Right atrium auricular region (tissue), 2 donors: ENCODE data around the gene SESN2. TPM values are rescaled to one million over a fixed set of nuclear protein-coding genes. Genes with fewer than 3 reads are reported as not detected.

Experiments
- DNase-seq: peaks from one replicate; pipeline ENCODE4 v3.0.0-alpha.2; 2019; ENCODE audit warnings: low spot score
- H3K27ac ChIP-seq, 2 donors: fragments of 200-600 bp; sonication (generic); 1 replicate in 1 of 2; 2 replicates in 1 of 2; pipeline ENCODE4 v1.5.1; 2016 to 2019
- H3K27me3 ChIP-seq, 2 donors: fragments of 200-600 bp; sonication (generic); one replicate each; pipeline versions ENCODE4 v1.5.1 to v1.6.0; 2017 to 2019
- H3K36me3 ChIP-seq: fragments of 200-600 bp; sonication (generic); one replicate; pipeline ENCODE4 v1.5.1; 2016
- H3K4me1 ChIP-seq, 2 donors: fragments of 200-600 bp; sonication (generic); one replicate each; pipeline versions ENCODE4 v1.5.1 to v1.6.0; 2017 to 2019
- H3K4me3 ChIP-seq, 2 donors: fragments of 200-600 bp; sonication (generic); 1 replicate in 1 of 2; 2 replicates in 1 of 2; pipeline ENCODE4 v1.5.1; 2017 to 2019; ENCODE audit warnings: mild to moderate bottlenecking in 1 of 2, moderate library complexity in 1 of 2
- H3K9me3 ChIP-seq, 2 donors: fragments of 200-600 bp; sonication (generic); one replicate each; pipeline ENCODE4 v1.5.1; 2019
- total RNA-seq, 2 donors: library from RNA; depleted of rRNA; stranded (reverse); fragments of >200 nt; gene quantifications; one replicate each; pipeline ENCODE4 v1.1.0, GENCODE V29; 2016
- TF ChIP-seq, protein P1 (sequence below), 2 donors: fragments of 200-600 bp; sonication (generic); IDR thresholded peaks; one replicate each; pipeline ENCODE4 v1.5.1; 2019; ENCODE audit warnings: antibody characterized with exemption in 2 of 2

Gene SESN2
- total RNA-seq, 2 donors from 2014 or later = 4.1 to 8.9 TPM

GRCh38 chr1:28232558-28233263 lies 26.6 kb upstream of the SESN2 start, which contains the start of gene DNAJC8:
Gene DNAJC8 (minus strand): TSS chr1:28233029. CDS start chr1:28232998, 31 bp downstream.
- TF ChIP-seq, protein P1, sequence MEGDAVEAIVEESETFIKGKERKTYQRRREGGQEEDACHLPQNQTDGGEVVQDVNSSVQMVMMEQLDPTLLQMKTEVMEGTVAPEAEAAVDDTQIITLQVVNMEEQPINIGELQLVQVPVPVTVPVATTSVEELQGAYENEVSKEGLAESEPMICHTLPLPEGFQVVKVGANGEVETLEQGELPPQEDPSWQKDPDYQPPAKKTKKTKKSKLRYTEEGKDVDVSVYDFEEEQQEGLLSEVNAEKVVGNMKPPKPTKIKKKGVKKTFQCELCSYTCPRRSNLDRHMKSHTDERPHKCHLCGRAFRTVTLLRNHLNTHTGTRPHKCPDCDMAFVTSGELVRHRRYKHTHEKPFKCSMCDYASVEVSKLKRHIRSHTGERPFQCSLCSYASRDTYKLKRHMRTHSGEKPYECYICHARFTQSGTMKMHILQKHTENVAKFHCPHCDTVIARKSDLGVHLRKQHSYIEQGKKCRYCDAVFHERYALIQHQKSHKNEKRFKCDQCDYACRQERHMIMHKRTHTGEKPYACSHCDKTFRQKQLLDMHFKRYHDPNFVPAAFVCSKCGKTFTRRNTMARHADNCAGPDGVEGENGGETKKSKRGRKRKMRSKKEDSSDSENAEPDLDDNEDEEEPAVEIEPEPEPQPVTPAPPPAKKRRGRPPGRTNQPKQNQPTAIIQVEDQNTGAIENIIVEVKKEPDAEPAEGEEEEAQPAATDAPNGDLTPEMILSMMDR (IDR thresholded peaks at IDR 0.05) = no peak
- Histone ChIP-seq H3K4me3 (peak within 1 kb of the TSS; percentile 95 to 100), H3K36me3 (peaks cover 23% of the 10 kb centered on the region), H3K27ac (peak within 1 kb of the TSS; percentile 85 to 88), H3K4me1 (peaks cover 0 to 42% of the 10 kb centered on the region in 2 donors), H3K27me3 (no peaks in the 10 kb centered on the region), H3K9me3 (no peaks in the 10 kb centered on the region)
- peak; percentile 98 for DNase-seq

DNA sequence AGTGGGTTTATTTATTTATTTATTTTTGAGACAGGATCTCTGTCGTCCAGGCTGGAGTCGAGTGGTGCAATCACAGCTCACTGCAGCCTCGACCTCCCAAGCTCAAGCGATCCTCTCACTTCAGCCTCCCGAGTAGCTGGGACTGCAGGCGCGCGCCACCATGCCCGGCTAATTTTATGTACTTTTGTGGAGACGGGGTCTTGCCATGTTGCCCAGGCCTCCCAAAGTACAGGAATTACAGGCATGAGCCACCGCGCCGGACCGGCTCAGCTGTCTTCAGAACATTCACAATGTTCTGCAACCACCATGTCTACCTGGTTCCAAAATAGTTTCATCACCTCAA lies 26.1 kb upstream of the SESN2 start:
- peaks cover 0 to 46% of the 10 kb centered on the region in 2 donors for H3K4me1 ChIP-seq
- H3K36me3 ChIP-seq = peaks cover 17% of the 10 kb centered on the region
- TF ChIP-seq, protein P1 (IDR thresholded peaks at IDR 0.05) = no peak
- H3K4me3 ChIP-seq = peak overlapping the region; percentile 95 to 100
- peak overlapping the region; percentile 85 to 88 for H3K27ac ChIP-seq
- H3K9me3 ChIP-seq = no peaks in the 10 kb centered on the region
- no peak for DNase-seq
- no peaks in the 10 kb centered on the region for H3K27me3 ChIP-seq

DNA sequence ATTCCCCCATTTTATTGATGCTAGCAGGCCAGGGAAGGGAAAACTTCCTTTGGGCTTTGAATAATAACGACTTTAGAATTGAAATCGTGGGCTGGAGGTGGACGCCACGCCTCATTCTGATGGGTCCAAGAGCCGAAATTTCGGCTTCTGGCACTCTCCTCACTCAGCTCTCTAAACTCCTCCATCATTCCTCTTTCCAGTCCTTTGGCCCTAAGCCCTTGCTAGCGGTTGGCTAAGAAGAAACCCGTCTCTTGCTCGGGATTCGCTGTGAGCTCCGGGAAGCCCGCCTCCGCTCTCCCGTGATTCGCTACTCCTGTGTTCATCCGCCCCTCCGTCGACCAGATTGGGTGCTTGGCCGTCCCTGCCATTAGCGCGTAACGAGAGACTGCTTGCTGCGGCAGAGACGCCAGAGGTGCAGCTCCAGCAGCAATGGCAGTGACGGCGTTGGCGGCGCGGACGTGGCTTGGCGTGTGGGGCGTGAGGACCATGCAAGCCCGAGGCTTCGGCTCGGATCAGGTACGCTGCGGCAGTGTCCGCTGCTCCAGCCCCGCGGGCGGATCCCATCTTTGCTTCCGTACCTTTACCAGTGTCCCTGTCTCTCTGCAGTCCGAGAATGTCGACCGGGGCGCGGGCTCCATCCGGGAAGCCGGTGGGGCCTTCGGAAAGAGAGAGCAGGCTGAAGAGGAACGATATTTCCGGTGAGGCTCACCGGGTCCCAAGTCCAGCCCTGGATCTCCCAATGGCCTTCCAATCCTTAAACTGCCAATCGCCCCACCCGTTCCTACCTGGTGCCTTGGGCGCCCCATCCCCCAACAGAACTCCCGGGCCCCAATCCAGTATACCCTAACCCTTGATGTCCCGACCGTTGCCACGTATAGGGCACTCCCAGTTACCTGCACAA lies 23.3 kb upstream of the SESN2 start, which contains the start of gene ATP5IF1:
ATP5IF1 (plus strand) TSS at position 370 of the 901 bp plus-strand sequence; CDS start at position 430, 60 bp downstream.
- H3K27ac ChIP-seq = peak within 1 kb of the TSS; percentile 92
- peak; percentile 99 for DNase-seq
- H3K36me3 ChIP-seq = no peaks in the 10 kb centered on the region
- no peaks in the 10 kb centered on the region for H3K9me3 ChIP-seq
- TF ChIP-seq, protein P1 (IDR thresholded peaks at IDR 0.05) = no peak
- no peaks in the 10 kb centered on the region for H3K27me3 ChIP-seq
- peak within 1 kb of the TSS; percentile 88 to 97 for H3K4me3 ChIP-seq
- H3K4me1 ChIP-seq = peaks cover 0 to 53% of the 10 kb centered on the region in 2 donors

DNA sequence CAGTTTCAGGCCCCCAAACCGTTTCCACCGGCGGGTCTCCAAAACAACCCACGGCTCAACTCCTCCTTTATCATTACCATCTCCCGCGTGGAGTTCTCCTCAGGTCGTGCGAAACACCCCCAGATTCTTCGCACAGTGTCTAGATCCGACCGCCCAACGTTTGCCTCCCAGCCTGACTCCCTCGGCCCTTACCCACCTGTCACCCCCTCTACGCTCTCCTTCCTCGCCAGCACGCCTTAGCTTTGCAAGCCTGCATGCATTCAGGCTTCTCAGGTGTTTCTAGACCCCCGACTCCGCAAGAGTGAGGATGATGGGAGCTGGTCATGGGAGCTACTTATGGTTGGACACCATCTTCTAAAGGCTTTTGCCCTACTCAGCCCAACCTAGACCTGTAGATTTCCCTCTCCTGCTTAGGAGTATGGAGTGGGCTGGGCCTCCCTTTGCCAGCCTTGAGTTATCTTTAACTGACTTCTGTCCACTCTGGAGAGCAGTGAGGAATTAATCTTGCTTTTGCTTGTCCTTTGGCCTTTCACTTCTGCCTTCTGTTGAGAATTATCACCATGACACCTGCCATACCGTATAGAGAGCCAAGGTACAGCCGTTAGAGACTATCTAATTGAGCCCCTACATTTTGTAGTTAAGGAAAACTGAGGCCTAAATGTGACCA lies 22.5 kb upstream of the SESN2 start:
- Histone ChIP-seq H3K27me3 (no peaks in the 10 kb centered on the region), H3K27ac (peak overlapping the region; percentile 92), H3K36me3 (no peaks in the 10 kb centered on the region), H3K9me3 (no peaks in the 10 kb centered on the region), H3K4me3 (peak overlapping the region; percentile 88 to 97), H3K4me1 (peaks cover 0 to 46% of the 10 kb centered on the region in 2 donors)
- DNase-seq = no peak
- TF ChIP-seq, protein P1 (IDR thresholded peaks at IDR 0.05) = no peak

DNA sequence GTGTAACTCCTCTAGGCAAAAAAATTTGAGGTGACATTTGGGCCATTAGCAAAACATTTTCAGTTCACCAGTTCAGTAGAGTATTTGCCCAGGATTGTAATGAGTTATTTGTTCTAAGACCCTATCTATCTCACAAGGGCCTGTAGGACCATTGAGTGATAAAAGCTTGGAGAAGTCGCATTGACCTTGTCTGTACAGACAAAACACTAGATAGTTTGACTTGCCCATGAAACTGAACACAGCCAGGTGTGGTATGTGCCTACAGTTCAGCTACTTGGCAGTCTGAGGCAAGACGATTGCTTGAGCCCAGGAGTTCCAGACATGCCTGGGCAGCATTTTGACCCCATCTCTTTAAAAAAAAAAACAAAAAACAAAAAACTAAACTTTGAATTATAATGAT lies 20.3 kb upstream of the SESN2 start:
- Histone ChIP-seq H3K4me3 (no peak overlapping the region), H3K27me3 (no peaks in the 10 kb centered on the region), H3K4me1 (peaks cover 0 to 38% of the 10 kb centered on the region in 2 donors), H3K9me3 (no peaks in the 10 kb centered on the region), H3K27ac (peak overlapping the region; percentile 92), H3K36me3 (no peaks in the 10 kb centered on the region)
- TF ChIP-seq, protein P1 (IDR thresholded peaks at IDR 0.05) = no peak
- no peak for DNase-seq
